GM23338 (cell line): ENCODE measurements around the gene ELF5. TPM values are rescaled to one million over a fixed set of nuclear protein-coding genes. Genes with fewer than 3 reads are reported as not detected.
A peak's percentile ranks its signal among the peaks of the same experiment; 100 is the strongest.

Source experiments
- ATAC-seq: fragments of 200-7000 bp; cut with Tn5 transposase; 3 replicates; pipeline ENCODE4 v1.9.1; 2020
- DNase-seq: peaks from one replicate; pipeline ENCODE4 v3.0.0-alpha.2; 2015; ENCODE audit warnings: low spot score
- H2AFZ ChIP-seq: fragments of 200-600 bp; sonication (generic); 2 replicates; pipeline ENCODE4 v1.8.0; 2016; ENCODE audit warnings: antibody characterized with exemption, mild to moderate bottlenecking, moderate library complexity
- H3F3A ChIP-seq: fragments of 200-600 bp; sonication (generic); replicated peaks from 2 replicates; pipeline ENCODE4 v1.8.0; 2017; ENCODE audit warnings: antibody characterized with exemption, mixed run types, low read depth
- H3K27ac ChIP-seq: fragments of 200-600 bp; sonication (generic); 2 replicates; pipeline ENCODE4 v1.6.1; 2016; ENCODE audit warnings: low read depth
- H3K27me3 ChIP-seq: fragments of 200-600 bp; sonication (generic); 2 replicates; pipeline ENCODE4 v1.8.0; 2016; ENCODE audit warnings: mild to moderate bottlenecking, mixed run types, moderate library complexity; ENCODE audit not compliant: insufficient read depth
- H3K36me3 ChIP-seq: fragments of 200-600 bp; sonication (generic); 2 replicates; pipeline ENCODE4 v1.8.0; 2016; ENCODE audit warnings: mild to moderate bottlenecking; ENCODE audit not compliant: insufficient read depth
- H3K4me1 ChIP-seq: fragments of 200-600 bp; sonication (generic); 2 replicates; pipeline ENCODE4 v1.8.0; 2016; ENCODE audit warnings: mild to moderate bottlenecking, moderate library complexity; ENCODE audit not compliant: insufficient read depth
- H3K4me2 ChIP-seq: fragments of 200-600 bp; sonication (generic); 2 replicates; pipeline ENCODE4 v1.7.1; 2017; ENCODE audit warnings: mixed run types
- H3K4me3 ChIP-seq: fragments of 200-600 bp; sonication (generic); 2 replicates; pipeline ENCODE4 v1.6.1; 2016; ENCODE audit warnings: mixed run types
- H3K79me2 ChIP-seq: fragments of 200-600 bp; sonication (generic); replicated peaks from 2 replicates; pipeline ENCODE4 v1.8.0; 2017; ENCODE audit warnings: mild to moderate bottlenecking; ENCODE audit not compliant: insufficient read depth
- H3K9me2 ChIP-seq: fragments of 200-600 bp; sonication (generic); 2 replicates; pipeline ENCODE4 v1.8.0; 2017; ENCODE audit not compliant: insufficient read depth
- H4K20me1 ChIP-seq: fragments of 200-600 bp; sonication (generic); replicated peaks from 2 replicates; pipeline ENCODE4 v1.8.0; 2017; ENCODE audit warnings: mild to moderate bottlenecking; ENCODE audit not compliant: insufficient read depth
- H3K27ac Mint-ChIP-seq: 2 replicates; pipeline ENCODE4 v1.8.0; 2020; ENCODE audit warnings: inconsistent platforms, mild to moderate bottlenecking, moderate library complexity, mixed read lengths
- H3K27me3 Mint-ChIP-seq: 3 replicates; pipeline ENCODE4 v1.8.0; 2022; ENCODE audit warnings: low read depth, mild to moderate bottlenecking, moderate library complexity, mixed read lengths, inconsistent platforms; ENCODE audit not compliant: insufficient read depth, poor library complexity
- H3K36me3 Mint-ChIP-seq: 3 replicates; pipeline ENCODE4 v1.8.0; 2021; ENCODE audit warnings: low read depth, mild to moderate bottlenecking, inconsistent platforms, moderate library complexity, mixed read lengths
- H3K4me1 Mint-ChIP-seq: 3 replicates; pipeline ENCODE4 v1.8.0; 2020; ENCODE audit warnings: mild to moderate bottlenecking, inconsistent platforms, mixed read lengths
- H3K4me3 Mint-ChIP-seq: 3 replicates; pipeline ENCODE4 v1.8.0; 2021; ENCODE audit warnings: moderate library complexity, mild to moderate bottlenecking, inconsistent platforms, mixed read lengths
- H3K9me3 Mint-ChIP-seq: 3 replicates; pipeline ENCODE4 v1.8.0; 2020; ENCODE audit warnings: moderate library complexity, mild to moderate bottlenecking, inconsistent platforms, mixed read lengths
- CREB1 ChIP-seq: fragments of 250-450 bp; sonication (Bioruptor Pico); IDR thresholded peaks from 2 replicates; pipeline ENCODE4 v1.5.0; 2020; ENCODE audit warnings: low read depth, mild to moderate bottlenecking, moderate library complexity
- EZH2 ChIP-seq: fragments of 200-600 bp; sonication (generic); IDR thresholded peaks from one replicate; pipeline ENCODE4 v1.8.0; 2017; ENCODE audit warnings: antibody characterized with exemption, mild to moderate bottlenecking, low read depth; ENCODE audit not compliant: unreplicated experiment
- EZH2phosphoT487 ChIP-seq: fragments of 200-600 bp; sonication (generic); IDR thresholded peaks from one replicate; pipeline ENCODE4 v1.8.1; 2018; ENCODE audit warnings: antibody characterized with exemption; ENCODE audit not compliant: unreplicated experiment
- JUNB ChIP-seq: IDR thresholded peaks from one replicate; pipeline ENCODE4 v1.6.1; 2016; ENCODE audit warnings: antibody characterized with exemption; ENCODE audit not compliant: unreplicated experiment
- REST ChIP-seq: IDR thresholded peaks from one replicate; pipeline ENCODE4 v1.6.1; 2018; ENCODE audit warnings: antibody characterized with exemption; ENCODE audit not compliant: unreplicated experiment
- STAT1 ChIP-seq: IDR thresholded peaks from one replicate; pipeline ENCODE4 v1.6.1; 2016; ENCODE audit warnings: antibody characterized with exemption; ENCODE audit not compliant: unreplicated experiment
- ZNF114 ChIP-seq: fragments of 250-450 bp; sonication (Bioruptor Pico); IDR thresholded peaks from 2 replicates; pipeline ENCODE4 v1.5.0; 2020; ENCODE audit warnings: mild to moderate bottlenecking, moderate library complexity
- ZNF462 ChIP-seq: fragments of 250-450 bp; sonication (Bioruptor Pico); IDR thresholded peaks from 2 replicates; pipeline ENCODE4 v1.5.0; 2020; ENCODE audit warnings: mild to moderate bottlenecking, moderate library complexity
- polyA plus RNA-seq: library from polyadenylated mRNA; unstranded; fragments of >200 nt; fragmentation: Nextera tagmentation; extraction: Ambion mirVana; gene quantifications from 2 replicates; pipeline ENCODE4 v1.2.1, GENCODE V29; 2016
- total RNA-seq: library from RNA; depleted of rRNA; stranded (reverse); fragments of >200 nt; shearing (Covaris generic); gene quantifications from 2 replicates; pipeline ENCODE4 v1.2.3, GENCODE V29; 2014

The ELF5 gene
- total and polyA plus RNA-seq, 2 experiments from 2014 or later, result not detected

- ATAC-seq (no peak), DNase-seq (no peak)
- Mint-ChIP-seq H3K9me3 (no peaks in the 10 kb centered on the region), H3K27ac (no peak overlapping the region), H3K4me1 (no peaks in the 10 kb centered on the region; the same call in 2 of the 3 replicates), H3K36me3 (no peaks in the 10 kb centered on the region), H3K4me3 (no peak overlapping the region), H3K27me3 (no peaks in the 10 kb centered on the region)
- no peaks in the 10 kb centered on the region for H4K20me1 ChIP-seq
- H3K79me2 ChIP-seq, result no peaks in the 10 kb centered on the region
- no peak overlapping the region for H3K4me3 ChIP-seq
- no peak overlapping the region for H3K27ac ChIP-seq
- H3K27me3 ChIP-seq, result no peaks in the 10 kb centered on the region
- no peak overlapping the region for H3K4me2 ChIP-seq
- TF ChIP-seq JUNB (no peak), REST (no peak), ZNF114 (CRISPR knock-in tag) (no peak), ZNF462 (CRISPR knock-in tag) (no peak), CREB1 (no peak), STAT1 (no peak), EZH2 (no peak), EZH2phosphoT487 (no peak)
- no peaks in the 10 kb centered on the region for H3K36me3 ChIP-seq
- H2AFZ ChIP-seq, result 0 out of 2 replicates have a peak overlapping the region, but pooled peaks have one; percentile 59
- H3K4me1 ChIP-seq, result no peaks in the 10 kb centered on the region
- no peaks in the 10 kb centered on the region for H3F3A ChIP-seq
- no peaks in the 10 kb centered on the region for H3K9me2 ChIP-seq
These were observed 34.7 kb upstream of the ELF5 start for GRCh38 chr11:34548278-34548677.
